ENCODE results near the gene RAB43.

- TF ChIP-seq CTCF (IDR thresholded peaks at IDR 0.05) (no peak), POLR2A (IDR thresholded peaks at IDR 0.05) (peak in 1 of 2 donors; percentile 14)
Measured at GRCh38 chr3:129121016-129121791, 400 bp downstream of the RAB43 start.
